ENCODE results near the gene SEC24C.

Gene SEC24C

DNA sequence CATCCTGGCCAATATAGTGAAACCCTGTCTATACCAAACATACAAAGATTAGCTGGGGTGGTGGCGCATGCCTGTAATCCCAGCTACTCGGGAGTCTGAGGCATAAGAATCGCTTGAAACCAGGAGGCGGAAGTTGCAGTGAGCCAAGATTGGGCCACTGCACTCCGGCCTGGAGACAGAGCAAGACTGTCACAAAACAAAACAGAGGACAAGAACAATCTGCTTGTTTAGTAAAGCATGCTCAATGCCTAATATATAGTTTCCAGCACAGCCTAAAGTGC is 1.8 kb upstream of the SEC24C start:
- Histone ChIP-seq H3K27ac (ENCODE audit: low read depth, low read length) (no peak overlapping the region), H3K9me3 (ENCODE audit: control insufficient read depth, insufficient read depth, low read length) (no peaks in the 10 kb centered on the region), H4K20me1 (ENCODE audit: control insufficient read depth, insufficient read depth, low read depth, low read length) (no peaks in the 10 kb centered on the region; the same call in 1 of the 2 replicates), H3K36me3 (ENCODE audit: control insufficient read depth, low read length) (peaks cover 25% of the 10 kb centered on the region), H3K4me3 (ENCODE audit: low read length) (no peak overlapping the region; the same call in 1 of the 2 replicates), H3K79me2 (ENCODE audit: control insufficient read depth, low read length) (peaks cover 53% of the 10 kb centered on the region), H3K4me2 (ENCODE audit: low read length) (peak overlapping the region; percentile 89), H3K4me1 (ENCODE audit: control insufficient read depth, low read length) (peaks cover 27% of the 10 kb centered on the region), H3K27me3 (ENCODE audit: control insufficient read depth, low read length) (no peaks in the 10 kb centered on the region), H3F3A (ENCODE audit: control insufficient read depth, insufficient read depth) (no peaks in the 10 kb centered on the region), H3K9me2 (replicated peaks; ENCODE audit: control insufficient read depth, low read length) (no peaks in the 10 kb centered on the region)
- TF ChIP-seq EZH2phosphoT487 (IDR thresholded peaks at IDR 0.05; ENCODE audit: borderline replicate concordance, low read length): no peak
- TF ChIP-seq, protein P1, sequence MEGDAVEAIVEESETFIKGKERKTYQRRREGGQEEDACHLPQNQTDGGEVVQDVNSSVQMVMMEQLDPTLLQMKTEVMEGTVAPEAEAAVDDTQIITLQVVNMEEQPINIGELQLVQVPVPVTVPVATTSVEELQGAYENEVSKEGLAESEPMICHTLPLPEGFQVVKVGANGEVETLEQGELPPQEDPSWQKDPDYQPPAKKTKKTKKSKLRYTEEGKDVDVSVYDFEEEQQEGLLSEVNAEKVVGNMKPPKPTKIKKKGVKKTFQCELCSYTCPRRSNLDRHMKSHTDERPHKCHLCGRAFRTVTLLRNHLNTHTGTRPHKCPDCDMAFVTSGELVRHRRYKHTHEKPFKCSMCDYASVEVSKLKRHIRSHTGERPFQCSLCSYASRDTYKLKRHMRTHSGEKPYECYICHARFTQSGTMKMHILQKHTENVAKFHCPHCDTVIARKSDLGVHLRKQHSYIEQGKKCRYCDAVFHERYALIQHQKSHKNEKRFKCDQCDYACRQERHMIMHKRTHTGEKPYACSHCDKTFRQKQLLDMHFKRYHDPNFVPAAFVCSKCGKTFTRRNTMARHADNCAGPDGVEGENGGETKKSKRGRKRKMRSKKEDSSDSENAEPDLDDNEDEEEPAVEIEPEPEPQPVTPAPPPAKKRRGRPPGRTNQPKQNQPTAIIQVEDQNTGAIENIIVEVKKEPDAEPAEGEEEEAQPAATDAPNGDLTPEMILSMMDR (IDR thresholded peaks at IDR 0.05; ENCODE audit: low read depth, low read length, poor library complexity, severe bottlenecking): no peak

DNA sequence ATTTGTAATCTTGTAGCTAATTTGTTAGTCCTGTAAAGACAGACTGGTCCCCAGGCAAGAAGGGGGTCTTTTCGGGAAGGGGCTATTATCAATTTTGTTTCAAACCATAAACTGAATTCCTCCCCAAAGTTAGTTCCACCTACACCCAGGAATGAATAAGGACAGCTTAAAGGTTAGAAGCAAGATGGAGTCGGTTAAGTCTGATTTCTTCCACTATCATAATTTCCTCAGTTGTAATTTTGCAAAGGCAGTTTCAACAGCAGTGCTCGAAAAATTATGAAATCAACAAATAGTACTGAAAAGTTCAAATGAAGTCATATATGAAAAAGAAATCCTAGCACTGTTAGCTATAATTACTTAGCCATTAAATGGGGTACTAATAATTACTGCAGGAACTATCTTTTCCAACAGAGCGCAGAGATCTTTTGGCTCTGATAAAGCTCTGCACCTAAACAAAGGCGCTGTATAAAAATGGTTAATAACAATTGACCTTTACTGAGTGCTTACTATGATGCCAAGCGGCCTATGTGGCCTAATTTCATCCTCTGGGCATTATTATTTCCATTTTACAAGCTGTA is 756 bp upstream of the SEC24C start:
- Histone ChIP-seq H3K9me3 (ENCODE audit: control insufficient read depth, insufficient read depth, low read length) (no peaks in the 10 kb centered on the region), H3K9me2 (replicated peaks; ENCODE audit: control insufficient read depth, low read length) (no peaks in the 10 kb centered on the region), H3K4me2 (ENCODE audit: low read length) (peak overlapping the region; percentile 89), H3F3A (ENCODE audit: control insufficient read depth, insufficient read depth) (no peaks in the 10 kb centered on the region), H3K36me3 (ENCODE audit: control insufficient read depth, low read length) (peaks cover 28% of the 10 kb centered on the region), H3K27me3 (ENCODE audit: control insufficient read depth, low read length) (no peaks in the 10 kb centered on the region), H3K4me3 (ENCODE audit: low read length) (peak overlapping the region; percentile 95), H3K27ac (ENCODE audit: low read depth, low read length) (peak overlapping the region; percentile 73), H4K20me1 (ENCODE audit: control insufficient read depth, insufficient read depth, low read depth, low read length) (no peaks in the 10 kb centered on the region; the same call in 1 of the 2 replicates), H3K4me1 (ENCODE audit: control insufficient read depth, low read length) (peaks cover 27% of the 10 kb centered on the region), H3K79me2 (ENCODE audit: control insufficient read depth, low read length) (peaks cover 53% of the 10 kb centered on the region)
- no peak for TF ChIP-seq EZH2phosphoT487 (IDR thresholded peaks at IDR 0.05; ENCODE audit: borderline replicate concordance, low read length)
- TF ChIP-seq, protein P1 (IDR thresholded peaks at IDR 0.05; ENCODE audit: low read depth, low read length, poor library complexity, severe bottlenecking): no peak

DNA sequence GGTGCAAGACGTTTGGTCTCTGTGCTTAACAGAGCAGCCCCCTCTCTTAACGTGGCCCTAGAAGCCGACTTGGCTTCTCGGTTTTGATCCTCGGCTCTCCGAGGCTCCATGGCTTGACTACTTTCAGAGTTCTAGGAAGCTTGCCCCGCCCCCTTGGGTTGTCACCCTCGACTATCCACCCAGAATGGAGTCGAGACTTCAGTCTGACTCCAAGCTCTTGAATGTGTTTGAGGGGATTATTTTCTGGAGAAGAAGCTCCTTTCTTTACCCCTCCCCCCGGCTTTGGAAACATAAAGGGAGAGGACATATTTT is 448 bp downstream of the SEC24C start:
- Histone ChIP-seq H3K9me2 (replicated peaks; ENCODE audit: control insufficient read depth, low read length) (no peaks in the 10 kb centered on the region), H3K27ac (ENCODE audit: low read depth, low read length) (peak overlapping the region; percentile 73), H3K4me3 (ENCODE audit: low read length) (peak overlapping the region; percentile 95), H3K4me2 (ENCODE audit: low read length) (peak overlapping the region; percentile 89), H3K9me3 (ENCODE audit: control insufficient read depth, insufficient read depth, low read length) (no peaks in the 10 kb centered on the region), H3K4me1 (ENCODE audit: control insufficient read depth, low read length) (peaks cover 27% of the 10 kb centered on the region), H3F3A (ENCODE audit: control insufficient read depth, insufficient read depth) (no peaks in the 10 kb centered on the region), H3K27me3 (ENCODE audit: control insufficient read depth, low read length) (no peaks in the 10 kb centered on the region), H3K36me3 (ENCODE audit: control insufficient read depth, low read length) (peaks cover 36% of the 10 kb centered on the region), H4K20me1 (ENCODE audit: control insufficient read depth, insufficient read depth, low read depth, low read length) (no peaks in the 10 kb centered on the region; the same call in 1 of the 2 replicates), H3K79me2 (ENCODE audit: control insufficient read depth, low read length) (peaks cover 61% of the 10 kb centered on the region)
- TF ChIP-seq EZH2phosphoT487 (IDR thresholded peaks at IDR 0.05; ENCODE audit: borderline replicate concordance, low read length): no peak

DNA sequence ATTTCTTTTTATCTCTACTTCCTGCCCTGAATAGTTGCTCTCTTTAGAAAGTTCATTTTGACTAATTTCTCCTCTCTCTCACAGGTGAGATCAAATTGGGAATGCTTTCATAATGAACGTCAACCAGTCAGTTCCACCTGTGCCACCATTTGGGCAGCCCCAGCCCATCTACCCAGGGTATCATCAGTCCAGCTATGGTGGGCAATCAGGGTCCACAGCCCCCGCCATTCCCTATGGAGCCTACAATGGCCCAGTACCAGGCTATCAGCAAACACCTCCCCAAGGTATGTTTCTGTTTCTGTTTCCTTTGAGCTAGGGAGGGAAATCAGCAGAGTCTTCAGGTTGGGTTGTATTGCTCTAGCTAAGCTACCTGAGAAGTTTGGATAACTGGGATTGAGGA is 2.5 kb downstream of the SEC24C start:
- H3K27ac ChIP-seq (ENCODE audit: low read depth, low read length): no peak overlapping the region
- H3K4me2 ChIP-seq (ENCODE audit: low read length): no peak overlapping the region
- H3F3A ChIP-seq (ENCODE audit: control insufficient read depth, insufficient read depth): no peaks in the 10 kb centered on the region
- no peaks in the 10 kb centered on the region for H3K9me3 ChIP-seq (ENCODE audit: control insufficient read depth, insufficient read depth, low read length)
- peaks cover 56% of the 10 kb centered on the region for H3K36me3 ChIP-seq (ENCODE audit: control insufficient read depth, low read length)
- no peaks in the 10 kb centered on the region for H3K27me3 ChIP-seq (ENCODE audit: control insufficient read depth, low read length)
- no peaks in the 10 kb centered on the region for H3K9me2 ChIP-seq (replicated peaks; ENCODE audit: control insufficient read depth, low read length)
- no peak overlapping the region for H3K4me3 ChIP-seq (ENCODE audit: low read length)
- peaks cover 26% of the 10 kb centered on the region for H3K4me1 ChIP-seq (ENCODE audit: control insufficient read depth, low read length)
- no peaks in the 10 kb centered on the region; the same call in 1 of the 2 replicates for H4K20me1 ChIP-seq (ENCODE audit: control insufficient read depth, insufficient read depth, low read depth, low read length)
- no peak for TF ChIP-seq EZH2phosphoT487 (IDR thresholded peaks at IDR 0.05; ENCODE audit: borderline replicate concordance, low read length)
- TF ChIP-seq, protein P1 (IDR thresholded peaks at IDR 0.05; ENCODE audit: low read depth, low read length, poor library complexity, severe bottlenecking): no peak
- peaks cover 73% of the 10 kb centered on the region for H3K79me2 ChIP-seq (ENCODE audit: control insufficient read depth, low read length)

All from DOHH2 (cell line).